Inflammatory macrophage treated with lipopolysaccharide for 4 hours (primary cell): ENCODE measurements around the gene LTB.

Experiments
- DNase-seq: peaks from one replicate; pipeline ENCODE4 v3.0.0-alpha.2; 2020

Gene LTB

DNA sequence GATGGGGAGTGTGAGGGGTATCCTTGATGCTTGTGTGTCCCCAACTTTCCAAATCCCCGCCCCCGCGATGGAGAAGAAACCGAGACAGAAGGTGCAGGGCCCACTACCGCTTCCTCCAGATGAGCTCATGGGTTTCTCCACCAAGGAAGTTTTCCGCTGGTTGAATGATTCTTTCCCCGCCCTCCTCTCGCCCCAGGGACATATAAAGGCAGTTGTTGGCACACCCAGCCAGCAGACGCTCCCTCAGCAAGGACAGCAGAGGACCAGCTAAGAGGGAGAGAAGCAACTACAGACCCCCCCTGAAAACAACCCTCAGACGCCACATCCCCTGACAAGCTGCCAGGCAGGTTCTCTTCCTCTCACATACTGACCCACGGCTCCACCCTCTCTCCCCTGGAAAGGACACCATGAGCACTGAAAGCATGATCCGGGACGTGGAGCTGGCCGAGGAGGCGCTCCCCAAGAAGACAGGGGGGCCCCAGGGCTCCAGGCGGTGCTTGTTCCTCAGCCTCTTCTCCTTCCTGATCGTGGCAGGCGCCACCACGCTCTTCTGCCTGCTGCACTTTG is 6.8 kb downstream of the LTB start, which contains the start of gene TNF:
Gene TNF, plus strand, starts transcription at position 231 of the 567 bp plus-strand sequence. Its CDS starts 177 bp downstream, at position 408.
- DNase-seq, result peak; percentile 98

DNA sequence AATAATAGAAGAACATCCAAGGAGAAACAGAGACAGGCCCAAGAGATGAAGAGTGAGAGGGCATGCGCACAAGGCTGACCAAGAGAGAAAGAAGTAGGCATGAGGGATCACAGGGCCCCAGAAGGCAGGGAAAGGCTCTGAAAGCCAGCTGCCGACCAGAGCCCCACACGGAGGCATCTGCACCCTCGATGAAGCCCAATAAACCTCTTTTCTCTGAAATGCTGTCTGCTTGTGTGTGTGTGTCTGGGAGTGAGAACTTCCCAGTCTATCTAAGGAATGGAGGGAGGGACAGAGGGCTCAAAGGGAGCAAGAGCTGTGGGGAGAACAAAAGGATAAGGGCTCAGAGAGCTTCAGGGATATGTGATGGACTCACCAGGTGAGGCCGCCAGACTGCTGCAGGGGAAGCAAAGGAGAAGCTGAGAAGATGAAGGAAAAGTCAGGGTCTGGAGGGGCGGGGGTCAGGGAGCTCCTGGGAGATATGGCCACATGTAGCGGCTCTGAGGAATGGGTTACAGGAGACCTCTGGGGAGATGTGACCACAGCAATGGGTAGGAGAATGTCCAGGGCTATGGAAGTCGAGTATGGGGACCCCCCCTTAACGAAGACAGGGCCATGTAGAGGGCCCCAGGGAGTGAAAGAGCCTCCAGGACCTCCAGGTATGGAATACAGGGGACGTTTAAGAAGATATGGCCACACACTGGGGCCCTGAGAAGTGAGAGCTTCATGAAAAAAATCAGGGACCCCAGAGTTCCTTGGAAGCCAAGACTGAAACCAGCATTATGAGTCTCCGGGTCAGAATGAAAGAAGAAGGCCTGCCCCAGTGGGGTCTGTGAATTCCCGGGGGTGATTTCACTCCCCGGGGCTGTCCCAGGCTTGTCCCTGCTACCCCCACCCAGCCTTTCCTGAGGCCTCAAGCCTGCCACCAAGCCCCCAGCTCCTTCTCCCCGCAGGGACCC is 7.8 kb downstream of the LTB start:
- peak; percentile 67 for DNase-seq

DNA sequence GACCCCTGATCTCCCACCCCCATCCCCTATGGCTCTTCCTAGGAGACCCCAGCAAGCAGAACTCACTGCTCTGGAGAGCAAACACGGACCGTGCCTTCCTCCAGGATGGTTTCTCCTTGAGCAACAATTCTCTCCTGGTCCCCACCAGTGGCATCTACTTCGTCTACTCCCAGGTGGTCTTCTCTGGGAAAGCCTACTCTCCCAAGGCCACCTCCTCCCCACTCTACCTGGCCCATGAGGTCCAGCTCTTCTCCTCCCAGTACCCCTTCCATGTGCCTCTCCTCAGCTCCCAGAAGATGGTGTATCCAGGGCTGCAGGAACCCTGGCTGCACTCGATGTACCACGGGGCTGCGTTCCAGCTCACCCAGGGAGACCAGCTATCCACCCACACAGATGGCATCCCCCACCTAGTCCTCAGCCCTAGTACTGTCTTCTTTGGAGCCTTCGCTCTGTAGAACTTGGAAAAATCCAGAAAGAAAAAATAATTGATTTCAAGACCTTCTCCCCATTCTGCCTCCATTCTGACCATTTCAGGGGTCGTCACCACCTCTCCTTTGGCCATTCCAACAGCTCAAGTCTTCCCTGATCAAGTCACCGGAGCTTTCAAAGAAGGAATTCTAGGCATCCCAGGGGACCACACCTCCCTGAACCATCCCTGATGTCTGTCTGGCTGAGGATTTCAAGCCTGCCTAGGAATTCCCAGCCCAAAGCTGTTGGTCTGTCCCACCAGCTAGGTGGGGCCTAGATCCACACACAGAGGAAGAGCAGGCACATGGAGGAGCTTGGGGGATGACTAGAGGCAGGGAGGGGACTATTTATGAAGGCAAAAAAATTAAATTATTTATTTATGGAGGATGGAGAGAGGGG is 8.8 kb downstream of the LTB start:
- DNase-seq, result no peak

DNA sequence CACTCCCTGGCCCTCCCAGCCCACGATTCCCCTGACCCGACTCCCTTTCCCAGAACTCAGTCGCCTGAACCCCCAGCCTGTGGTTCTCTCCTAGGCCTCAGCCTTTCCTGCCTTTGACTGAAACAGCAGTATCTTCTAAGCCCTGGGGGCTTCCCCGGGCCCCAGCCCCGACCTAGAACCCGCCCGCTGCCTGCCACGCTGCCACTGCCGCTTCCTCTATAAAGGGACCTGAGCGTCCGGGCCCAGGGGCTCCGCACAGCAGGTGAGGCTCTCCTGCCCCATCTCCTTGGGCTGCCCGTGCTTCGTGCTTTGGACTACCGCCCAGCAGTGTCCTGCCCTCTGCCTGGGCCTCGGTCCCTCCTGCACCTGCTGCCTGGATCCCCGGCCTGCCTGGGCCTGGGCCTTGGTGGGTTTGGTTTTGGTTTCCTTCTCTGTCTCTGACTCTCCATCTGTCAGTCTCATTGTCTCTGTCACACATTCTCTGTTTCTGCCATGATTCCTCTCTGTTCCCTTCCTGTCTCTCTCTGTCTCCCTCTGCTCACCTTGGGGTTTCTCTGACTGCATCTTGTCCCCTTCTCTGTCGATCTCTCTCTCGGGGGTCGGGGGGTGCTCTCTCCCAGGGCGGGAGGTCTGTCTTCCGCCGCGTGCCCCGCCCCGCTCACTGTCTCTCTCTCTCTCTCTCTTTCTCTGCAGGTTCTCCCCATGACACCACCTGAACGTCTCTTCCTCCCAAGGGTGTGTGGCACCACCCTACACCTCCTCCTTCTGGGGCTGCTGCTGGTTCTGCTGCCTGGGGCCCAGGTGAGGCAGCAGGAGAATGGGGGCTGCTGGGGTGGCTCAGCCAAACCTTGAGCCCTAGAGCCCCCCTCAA is 9.9 kb downstream of the LTB start, which contains the start of gene LTA:
Gene LTA, plus strand, starts transcription at position 249 of the 871 bp plus-strand sequence. Its CDS starts 454 bp downstream, at position 703.
- DNase-seq, result no peak

DNA sequence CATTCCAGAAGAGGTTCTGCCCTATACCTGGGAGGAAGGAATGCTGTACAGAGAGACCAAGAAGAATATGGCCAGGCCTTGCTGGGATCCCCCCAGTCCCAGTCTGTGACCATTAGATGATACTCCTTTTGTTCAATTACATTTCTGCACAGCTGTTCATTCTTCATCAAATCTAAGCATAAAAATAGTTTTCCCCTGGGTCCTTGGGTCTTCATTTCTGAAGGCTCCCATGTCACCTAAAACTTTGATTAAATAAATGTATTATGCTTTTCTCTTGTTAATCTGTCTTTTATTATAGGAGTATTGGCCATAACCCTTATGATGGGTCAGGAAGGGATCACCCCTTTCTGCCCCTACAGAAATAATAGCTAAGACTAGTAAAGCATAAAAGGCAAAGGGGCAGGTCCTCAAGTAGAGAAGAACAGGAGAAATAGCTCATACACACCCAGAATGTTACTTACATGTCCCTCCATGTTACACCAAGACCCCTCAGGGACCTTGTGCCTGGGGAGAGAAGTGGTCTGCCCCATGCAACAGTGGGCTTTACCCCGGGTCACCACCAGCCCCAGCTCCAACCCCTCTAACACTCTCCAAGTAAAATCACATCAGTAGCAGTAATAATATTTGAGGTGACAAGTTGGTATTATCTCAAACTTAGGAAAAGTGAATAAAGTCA is 12.2 kb downstream of the LTB start:
- no peak for DNase-seq

DNA sequence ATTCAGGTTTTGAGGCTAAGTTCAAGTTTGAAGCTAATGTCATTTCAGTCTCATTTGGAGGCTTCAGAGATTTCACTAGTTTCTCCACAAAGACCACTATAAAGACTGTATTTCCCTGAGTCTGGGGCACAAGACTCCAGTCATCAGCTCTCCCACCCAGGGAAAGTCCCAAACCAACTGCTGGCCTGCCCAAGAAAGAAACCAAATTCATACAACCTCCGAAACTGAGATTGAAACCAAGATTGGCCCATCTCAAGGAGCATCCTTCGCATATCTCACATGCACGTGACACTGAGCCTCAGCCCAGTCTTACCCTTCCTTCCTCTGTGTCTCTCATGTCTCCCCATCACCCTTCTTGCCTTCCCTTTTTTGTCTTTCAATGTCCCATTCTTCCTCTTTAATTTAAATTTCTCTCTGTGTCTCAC is 13.7 kb downstream of the LTB start:
- DNase-seq, result peak; percentile 98

DNA sequence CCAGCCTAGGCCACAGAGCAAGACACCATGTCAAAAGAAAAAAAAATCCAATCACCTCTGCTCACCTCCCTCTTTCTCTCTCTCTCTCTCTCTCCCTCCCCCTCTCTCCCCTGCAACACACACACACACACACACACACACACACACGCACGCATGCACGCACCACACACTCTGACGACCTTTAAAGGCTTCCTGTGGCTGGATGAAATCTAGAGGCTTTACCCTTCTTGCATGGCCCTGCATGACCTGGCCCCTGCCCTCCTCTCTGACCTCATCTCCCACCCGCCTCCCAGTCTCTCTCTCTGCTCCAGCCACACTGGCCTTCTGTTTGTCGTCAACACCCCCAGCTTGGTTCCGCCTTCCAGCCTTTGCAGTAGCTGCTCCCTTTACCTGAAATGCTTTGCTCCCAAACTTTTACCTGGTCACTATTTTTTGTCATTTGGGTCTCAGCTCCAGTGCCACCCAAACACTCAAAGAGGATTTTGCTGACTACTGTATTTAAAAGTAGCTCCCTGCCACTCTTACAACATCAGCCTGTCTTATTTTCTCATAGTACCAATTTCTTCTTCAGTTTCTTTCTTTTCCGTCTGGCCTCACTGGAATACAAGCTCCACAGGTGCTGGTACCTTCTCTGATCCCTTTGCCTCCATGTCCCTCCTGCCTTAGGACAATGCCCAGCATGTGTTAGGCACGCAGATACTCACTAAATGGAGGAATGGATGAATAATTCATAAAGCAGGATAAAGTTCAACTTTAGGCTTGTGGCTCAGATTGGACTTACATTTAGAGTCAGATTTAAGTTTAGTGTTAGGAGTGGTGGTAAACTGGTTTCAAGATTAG is 14.5 kb downstream of the LTB start:
- peak; percentile 87 for DNase-seq

DNA sequence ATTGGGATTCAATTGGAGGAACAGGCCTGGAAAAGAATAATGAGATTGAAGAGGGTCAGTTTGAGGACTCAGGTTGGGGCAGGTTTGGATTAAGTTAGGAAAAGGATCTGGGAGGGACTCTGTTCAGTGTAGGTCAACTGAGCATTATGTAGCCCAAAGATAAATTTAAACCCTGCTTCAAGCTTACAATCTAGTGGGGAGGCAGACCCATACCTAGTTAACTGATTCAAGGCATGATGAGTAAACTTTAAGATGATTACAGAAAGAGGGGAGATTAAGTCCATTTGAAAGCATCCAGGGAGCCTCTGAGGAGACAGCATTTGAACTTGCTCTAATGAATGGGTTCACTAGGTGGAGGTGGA is 21.5 kb downstream of the LTB start:
- no peak for DNase-seq

DNA sequence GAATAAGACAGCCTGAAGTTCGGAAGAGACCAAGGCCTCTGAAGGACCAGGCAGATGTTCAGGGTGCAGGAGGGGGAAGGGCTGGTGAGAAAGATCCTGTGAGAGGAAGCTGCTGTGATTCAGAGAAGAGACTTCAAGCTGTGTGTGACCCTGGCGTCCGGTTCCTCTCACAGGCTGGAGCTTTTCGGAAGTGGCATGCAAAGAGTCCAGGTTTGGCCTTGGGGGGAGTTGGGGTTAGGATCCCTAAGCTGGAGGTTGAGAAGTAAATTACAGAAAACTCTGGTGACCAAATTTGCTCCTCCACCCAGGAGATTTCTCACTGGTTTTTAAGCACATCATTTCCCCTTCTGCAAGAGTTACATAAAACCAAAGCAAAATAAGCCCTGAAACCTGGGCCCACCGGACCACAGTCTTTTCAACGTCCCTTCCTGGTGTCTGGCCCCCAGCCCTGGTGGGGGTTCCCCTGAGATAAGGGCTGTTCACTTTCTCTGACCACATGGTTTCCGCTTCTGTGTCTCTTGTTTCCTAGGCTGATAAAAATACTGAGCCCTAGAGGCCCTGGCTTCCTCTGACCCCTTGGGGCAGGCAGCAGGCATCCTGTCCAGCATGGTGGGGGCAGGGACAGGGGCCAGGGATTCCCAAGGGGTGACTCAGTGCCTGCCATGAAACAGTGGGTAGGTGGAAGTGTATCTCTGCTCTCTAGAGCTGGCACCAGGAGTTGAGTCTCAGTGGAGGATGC is 22.1 kb downstream of the LTB start:
- DNase-seq, result peak; percentile 86

DNA sequence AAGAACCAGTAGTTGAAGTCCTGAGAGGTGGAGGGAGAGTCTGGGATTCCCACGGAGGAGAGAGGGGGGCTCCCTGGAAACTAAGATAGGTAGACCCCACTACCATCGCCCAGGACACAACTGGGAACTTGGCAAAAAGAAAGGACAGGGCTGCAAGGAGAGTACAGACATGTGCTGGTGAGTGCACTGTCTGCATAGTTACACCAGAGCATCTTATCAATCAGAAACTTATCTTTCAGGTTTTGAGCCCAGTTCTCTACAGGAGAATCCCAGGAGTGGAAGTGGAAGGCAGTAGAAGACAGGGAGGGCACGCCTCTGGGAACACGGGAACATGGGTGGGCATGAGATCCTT is 22.6 kb downstream of the LTB start:
- no peak for DNase-seq

DNA sequence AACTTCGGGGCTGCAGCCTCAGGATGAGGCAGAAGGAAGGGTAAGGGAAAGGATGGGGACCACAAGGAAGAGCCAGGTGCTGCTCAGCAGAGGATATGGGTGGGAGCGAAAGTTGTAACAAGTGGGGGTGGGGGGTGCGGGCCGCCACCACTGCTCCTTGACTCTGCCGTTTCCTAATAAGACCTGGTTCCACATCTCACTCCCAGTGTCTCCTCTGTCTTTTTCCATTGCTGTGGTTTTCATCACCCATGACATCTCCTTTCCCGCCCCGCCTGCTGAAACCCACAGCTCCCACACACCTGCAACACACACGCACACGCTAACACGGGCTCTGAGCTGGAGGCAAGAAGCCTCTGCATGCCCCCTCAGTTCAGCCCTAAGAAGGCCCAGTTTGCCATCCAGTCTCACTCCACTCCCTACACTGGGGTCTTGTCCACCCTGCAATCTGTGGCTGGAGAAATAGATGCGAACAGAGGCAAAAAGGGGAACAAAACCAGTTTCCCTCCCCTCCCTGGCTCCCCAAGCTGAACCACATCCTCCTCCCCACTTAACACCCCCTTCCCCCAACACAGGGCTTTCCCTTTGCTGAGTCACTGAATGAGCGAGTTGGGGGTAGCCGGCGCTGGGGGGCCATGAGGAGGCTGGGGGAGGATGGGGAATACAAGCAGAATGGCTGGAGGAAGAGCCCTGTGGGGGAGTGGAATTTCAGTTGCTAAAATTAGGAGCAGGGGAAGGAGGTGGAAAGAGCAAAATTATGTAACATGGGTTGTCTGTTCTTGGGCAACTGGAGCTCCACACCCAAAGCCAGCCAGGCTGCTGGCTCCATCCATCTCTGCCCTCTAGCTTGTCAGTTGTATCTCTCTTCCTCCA is 23.4 kb downstream of the LTB start:
- DNase-seq, result peak; percentile 98

DNA sequence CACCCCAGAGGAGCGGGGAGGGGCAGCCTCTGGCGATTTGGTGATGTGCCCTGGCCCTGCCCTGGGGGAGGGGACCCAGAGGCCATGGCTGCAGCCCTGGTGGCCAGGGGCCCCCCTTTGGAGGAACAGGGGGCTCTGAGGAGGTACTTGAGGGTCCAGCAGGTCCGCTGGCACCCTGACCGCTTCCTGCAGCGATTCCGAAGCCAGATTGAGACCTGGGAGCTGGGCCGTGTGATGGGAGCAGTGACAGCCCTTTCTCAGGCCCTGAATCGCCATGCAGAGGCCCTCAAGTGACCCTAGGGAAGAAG is 24.0 kb downstream of the LTB start:
- DNase-seq, result no peak

DNA sequence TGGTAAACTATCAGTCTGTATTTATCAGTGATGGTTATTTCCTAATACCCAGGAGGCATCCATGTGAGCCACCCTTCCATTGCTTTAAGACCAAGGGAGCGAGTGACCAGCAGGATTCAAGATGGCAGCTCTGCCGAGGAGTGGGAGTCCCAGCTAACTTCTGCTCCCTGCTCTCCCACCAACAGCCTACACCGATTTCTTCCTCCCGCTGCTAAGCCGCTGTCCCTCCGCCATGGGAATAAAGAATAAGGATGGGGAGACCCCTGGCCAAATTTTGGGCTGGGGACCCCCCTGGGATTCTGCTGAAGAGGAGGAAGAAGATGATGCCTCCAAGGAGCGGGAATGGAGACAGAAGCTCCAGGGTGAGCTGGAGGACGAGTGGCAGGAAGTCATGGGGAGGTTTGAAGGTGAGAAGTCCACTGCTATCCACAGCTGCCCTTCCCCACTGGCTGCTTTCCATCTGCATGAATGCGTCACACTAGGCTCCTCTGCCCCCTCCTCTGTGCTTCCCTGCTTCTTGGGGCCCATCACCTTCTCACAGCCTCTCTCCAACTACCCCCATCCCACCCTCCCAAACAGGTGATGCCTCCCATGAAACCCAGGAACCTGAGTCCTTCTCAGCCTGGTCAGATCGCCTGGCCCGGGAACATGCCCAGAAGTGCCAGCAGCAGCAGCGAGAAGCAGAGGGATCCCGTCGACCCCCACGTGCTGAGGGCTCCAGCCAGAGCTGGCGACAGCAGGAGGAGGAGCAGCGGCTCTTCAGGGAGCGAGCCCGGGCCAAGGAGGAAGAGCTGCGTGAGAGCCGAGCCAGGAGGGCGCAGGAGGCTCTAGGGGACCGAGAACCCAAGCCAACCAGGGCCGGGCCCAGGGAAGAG is 24.5 kb downstream of the LTB start:
- DNase-seq, result no peak

DNA sequence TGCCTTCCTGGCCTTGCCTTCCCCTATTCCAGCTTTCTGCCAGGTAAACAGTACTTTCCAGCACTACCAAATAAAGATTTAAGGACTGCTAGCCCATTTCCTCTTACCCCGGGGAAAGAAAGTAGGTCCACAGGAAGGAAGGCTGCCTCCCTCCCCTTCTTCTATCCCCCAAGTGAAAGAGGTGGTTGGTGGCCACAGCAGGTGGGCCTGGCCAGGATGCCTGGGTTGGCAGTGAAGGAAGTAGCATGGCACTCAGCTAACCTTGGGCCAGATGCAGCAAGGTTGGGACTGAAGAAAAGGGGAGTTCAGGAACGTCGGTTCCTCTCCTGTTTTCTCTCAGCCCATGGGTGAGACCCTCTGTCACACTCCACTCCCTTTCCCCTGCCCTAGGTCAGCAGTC is 25.9 kb downstream of the LTB start:
- no peak for DNase-seq

DNA sequence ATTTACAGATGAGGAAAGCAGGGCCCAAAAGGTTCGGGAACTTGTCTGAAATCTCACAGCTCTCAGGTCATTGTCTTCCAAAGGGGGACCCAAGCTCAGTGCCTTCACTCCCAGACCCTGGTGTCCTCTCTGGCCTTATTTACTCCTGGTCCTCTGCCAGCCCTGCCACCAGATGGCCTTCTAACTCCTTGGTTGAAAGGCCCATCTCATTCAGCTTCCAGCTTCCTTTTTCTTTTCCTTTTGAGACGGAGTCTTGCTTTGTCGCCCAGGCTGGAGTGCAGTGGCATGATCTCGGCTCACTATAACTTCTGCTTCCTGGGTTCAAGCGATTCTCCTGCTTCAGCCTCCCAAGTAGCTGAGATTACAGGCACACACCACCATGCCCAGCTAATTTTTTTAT is 30.9 kb downstream of the LTB start:
- DNase-seq, result peak; percentile 90

DNA sequence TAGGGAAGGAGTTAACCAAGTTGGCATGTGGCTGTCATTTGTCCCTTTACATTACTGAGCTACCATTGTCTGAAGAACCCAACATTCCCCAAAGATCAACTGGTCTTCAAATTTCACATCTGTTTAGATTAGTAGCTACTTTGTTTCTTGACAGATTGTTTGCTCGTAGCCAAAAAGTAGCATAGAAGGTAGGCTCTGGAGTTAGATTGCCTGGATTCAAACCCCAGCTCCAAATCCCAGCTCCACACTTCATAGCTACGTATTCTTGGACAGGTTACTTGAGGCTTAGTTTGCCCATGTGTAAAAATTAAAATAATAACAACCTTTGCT is 33.7 kb downstream of the LTB start:
- DNase-seq, result no peak

DNA sequence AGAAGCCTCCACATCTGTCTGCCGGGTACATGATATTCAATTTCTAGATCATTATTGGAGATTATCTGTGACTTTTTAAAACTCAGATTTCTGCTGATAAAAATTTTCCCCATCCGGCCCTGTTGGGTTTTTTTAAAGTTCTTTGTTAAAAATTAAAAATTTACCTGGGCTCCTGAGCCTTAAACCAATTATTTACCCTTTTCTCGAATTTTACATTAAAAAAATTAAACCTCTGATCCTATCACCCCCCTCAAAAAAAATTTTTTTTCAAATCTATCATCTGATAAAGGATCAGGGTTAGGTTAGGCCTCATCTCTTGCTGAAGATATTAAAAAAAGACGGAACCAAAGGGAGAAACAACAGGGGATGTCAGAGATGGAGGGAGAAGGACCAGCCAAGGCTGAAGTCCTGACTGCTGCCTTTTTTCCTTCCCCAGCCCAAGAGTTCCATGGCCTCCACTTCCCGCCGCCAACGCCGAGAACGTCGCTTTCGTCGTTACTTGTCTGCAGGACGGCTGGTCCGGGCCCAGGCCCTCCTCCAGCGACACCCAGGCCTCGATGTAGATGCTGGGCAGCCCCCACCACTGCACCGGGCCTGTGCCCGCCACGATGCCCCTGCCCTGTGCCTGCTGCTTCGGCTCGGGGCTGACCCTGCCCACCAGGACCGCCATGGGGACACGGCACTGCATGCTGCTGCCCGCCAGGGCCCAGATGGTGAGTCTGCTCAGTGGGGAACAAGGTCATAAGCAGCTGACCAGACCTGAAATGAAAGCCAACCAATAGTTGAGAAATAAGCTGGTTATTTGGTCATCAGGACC is 34.3 kb downstream of the LTB start:
- peak; percentile 82 for DNase-seq
